GM18520 (cell line): ENCODE data around the gene ZBTB44.
"Not testable (repeated sequence)": the region's sequence is repeated elsewhere in the genome, so short reads cannot be mapped to it uniquely, and the experiment has no call there.

Experiments used
- ATAC-seq: cut with Tn5 transposase; IDR thresholded peaks from one replicate; pipeline ENCODE4 v1.9.1; 2021; ENCODE audit not compliant: unreplicated experiment

ZBTB44 gene

DNA sequence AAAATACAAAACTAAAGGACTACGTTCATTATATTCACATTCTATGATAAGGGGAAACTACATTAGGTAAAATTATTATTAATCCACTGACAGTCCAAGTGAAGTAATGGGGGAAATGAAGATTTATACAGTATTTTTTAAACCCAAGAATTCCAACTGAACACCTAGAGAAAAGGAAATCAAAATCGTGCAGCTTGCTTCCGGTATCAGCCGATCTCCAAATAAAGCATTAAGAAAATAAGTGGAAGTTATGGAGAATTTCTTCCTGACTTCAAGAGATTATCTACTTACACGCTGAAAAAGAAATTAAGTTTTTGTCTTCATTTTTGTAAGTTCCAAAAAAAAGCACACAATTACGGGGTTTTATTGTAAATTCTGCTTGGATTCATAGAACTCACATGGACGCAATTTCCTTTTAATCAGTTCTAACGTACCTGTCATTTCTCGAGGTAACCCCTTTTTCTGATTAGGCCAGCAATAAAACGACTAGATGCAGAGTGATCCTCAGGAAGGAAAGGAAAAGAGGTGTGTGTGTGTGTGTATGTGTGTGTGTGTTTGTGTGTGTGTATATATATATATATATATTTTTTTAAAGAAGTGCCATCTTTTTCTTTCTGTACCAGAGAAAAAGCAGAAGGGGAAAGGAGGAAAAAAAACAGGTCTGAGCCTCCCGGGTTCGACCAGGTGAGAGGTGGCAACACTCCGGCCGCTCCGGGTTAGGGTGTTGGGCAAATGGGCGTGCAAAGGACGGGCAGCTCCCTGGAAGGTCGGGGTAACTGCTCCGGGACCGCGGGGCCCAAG is 1.1 kb downstream of the ZBTB44 start:
- no peak for ATAC-seq

DNA sequence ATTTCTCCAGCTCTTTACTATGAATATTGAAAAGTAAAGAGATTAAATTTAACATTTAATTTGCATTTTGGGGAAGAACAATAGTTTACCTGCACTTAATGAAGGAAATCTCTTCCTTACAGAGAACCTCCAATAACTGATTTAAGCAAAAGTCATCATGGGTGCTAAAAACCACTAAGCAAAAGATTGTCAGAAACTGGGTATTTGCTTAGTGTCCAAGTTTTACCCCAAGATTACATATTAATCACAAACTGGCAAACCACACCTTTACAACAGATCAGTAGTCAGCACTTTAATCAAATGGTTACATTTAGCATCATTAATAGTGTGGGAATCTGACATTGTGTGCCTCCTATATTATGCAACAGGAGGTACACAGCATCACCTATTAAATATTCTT is 2.7 kb downstream of the ZBTB44 start:
- no peak for ATAC-seq

DNA sequence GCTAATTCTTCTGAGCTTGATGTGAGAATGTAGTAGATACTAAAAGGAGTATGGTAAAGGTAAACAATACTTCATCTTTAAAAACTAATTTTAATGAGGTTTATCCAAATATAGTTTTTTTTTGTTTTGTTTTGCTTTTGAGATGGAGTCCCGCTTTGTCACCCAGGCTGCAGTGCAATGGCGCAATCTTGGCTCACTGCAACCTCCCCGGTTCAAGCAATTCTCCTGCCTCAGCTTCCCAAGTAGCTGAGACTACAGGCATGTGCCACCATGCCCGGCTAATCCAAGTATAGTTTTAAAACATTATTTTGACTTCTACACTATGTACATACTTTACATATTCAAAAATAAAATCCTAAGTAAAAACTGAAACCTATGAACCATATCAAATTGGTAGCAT is 4.1 kb downstream of the ZBTB44 start:
- ATAC-seq: no peak

GRCh38 chr11:130308886-130309285 is 5.8 kb downstream of the ZBTB44 start:
- ATAC-seq: no peak

- no peak for ATAC-seq
These were observed 6.7 kb downstream of the ZBTB44 start for GRCh38 chr11:130308059-130308458.

GRCh38 chr11:130304651-130305050 is 10.1 kb downstream of the ZBTB44 start:
- ATAC-seq: no peak

- ATAC-seq: no peak
These were observed 13.7 kb downstream of the ZBTB44 start for GRCh38 chr11:130301002-130301401.

DNA sequence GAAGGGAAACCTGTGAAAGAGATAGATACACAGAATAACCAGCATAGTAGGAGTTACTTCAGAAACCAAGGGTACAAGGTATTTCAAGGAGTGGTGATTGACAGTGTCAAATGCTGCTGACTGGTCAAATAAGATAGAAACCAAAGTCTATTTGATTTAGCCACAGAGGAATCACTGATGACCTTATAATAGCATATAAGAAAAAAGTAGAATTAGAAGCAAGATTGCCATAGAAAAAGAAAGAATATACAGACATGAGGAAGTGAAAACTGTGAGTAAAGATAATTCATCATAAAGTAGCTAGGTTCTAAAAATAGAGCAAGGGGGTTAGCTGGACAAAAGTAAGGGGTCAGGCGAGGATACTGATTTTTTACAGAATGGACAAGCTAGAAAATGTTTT is 14.2 kb downstream of the ZBTB44 start:
- ATAC-seq: no peak

DNA sequence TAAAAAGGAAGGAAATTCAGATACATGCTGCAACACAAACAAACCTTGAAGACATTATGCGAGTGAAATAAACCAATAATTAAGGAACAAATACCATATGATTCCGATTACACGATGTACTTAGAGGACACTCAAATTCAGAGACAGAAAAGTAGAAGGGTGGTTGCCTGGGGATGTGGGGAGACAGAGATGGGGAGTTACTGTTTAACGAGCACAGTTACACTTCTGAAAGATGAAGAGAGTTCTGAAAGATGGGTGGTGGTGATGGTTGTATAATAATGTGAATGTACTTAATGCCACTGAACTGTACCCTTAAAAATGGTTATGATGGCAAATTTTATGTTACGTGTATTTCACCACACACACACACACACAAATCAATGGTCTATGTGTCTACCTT is 14.7 kb downstream of the ZBTB44 start:
- no peak for ATAC-seq

DNA sequence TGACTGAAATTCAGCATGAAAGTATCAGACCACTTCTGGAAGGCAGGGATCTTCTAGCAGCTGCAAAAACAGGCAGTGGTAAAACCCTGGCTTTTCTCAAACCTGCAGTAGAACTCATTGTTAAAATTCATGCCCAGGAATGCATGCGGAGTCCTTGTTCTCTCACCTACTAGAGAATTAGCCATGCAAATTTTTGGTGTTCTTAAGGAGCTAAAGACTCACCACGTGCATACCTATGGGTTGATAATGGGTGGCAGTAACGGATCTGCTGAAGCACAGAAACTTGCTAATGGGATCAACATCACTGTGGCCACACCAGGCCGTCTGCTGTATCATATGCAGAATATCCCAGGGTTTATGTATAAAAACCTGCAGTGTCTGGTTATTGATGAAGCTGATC is 19.1 kb downstream of the ZBTB44 start:
- no peak for ATAC-seq

DNA sequence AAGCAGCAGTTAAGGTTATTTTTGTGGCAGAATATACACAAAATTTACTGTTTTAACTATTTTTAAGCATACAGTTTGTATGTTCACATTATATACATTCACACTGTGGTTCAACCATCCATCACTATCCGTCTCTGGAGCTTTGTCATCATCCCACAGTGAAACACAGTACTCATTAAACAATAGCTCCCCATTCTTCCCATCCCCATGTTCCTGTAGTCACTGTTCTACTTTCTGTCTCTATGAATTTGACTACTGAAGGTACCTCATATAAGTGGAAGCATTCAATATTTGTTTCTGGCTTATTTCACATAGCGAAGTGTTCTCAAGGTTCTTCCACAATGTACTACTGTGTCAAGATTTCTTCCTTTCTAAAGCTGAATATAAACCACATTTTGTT is 32.6 kb downstream of the ZBTB44 start:
- no peak for ATAC-seq

DNA sequence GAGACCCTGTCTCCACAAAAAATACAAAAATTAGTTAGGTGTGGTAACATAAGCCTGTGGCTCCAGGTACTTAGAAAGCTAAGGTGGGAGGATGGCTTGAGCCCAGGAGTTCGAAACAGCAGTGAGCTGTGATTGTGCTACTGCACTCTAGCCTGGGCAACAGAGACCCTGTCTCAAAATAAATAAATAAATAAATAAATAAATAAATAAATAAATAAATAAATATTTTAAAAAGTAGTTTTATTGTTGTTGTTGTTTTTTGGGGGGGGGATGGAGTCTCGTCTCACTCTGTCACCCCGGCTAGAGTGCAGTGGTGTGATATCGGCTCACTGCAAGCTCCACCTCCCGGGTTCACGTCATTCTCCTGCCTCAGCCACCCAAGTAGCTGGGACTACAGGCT is 33.4 kb downstream of the ZBTB44 start:
- ATAC-seq: not testable (repeated sequence)

DNA sequence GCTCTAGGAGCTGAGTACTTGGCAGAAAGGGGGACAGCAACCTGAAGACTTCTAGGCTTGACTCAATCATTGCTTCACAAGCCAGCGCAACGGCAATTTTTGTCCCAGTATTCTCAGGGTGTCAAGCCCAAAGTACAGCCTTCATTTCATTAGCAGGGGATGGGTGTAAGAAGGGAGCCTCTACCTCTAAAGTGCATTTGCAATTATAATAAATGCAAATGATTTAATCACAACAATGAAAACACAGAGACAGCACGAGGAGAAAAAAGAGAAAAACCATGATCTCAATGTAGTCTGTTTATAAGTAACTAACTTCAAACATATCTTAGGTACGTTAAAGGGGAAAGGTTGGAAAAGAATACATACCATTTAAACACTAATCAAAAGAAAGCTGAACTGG is 34.7 kb downstream of the ZBTB44 start:
- no peak for ATAC-seq

GRCh38 chr11:130278745-130279144 is 36.0 kb downstream of the ZBTB44 start:
- no peak for ATAC-seq

GRCh38 chr11:130278151-130278550 is 36.6 kb downstream of the ZBTB44 start:
- ATAC-seq: no peak

DNA sequence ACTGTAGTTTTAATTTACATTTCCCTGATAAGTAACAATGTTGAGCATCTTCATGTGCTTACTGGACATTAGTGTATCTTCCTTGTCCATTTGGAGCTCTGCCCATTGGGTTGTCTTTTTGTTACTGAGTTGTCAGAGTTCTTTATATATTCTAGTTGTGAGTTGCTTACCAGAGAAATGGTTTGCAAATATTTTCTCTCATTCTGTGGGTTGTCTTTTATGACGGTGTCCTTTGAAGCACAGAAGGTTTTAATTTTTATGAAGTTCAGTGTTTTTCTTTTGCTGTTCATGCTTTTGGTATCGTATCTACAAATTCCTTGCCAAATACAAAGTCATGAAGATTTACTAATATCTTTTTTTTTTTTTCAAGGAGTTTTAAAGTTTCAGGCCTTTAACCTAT is 42.4 kb downstream of the ZBTB44 start:
- ATAC-seq: no peak

DNA sequence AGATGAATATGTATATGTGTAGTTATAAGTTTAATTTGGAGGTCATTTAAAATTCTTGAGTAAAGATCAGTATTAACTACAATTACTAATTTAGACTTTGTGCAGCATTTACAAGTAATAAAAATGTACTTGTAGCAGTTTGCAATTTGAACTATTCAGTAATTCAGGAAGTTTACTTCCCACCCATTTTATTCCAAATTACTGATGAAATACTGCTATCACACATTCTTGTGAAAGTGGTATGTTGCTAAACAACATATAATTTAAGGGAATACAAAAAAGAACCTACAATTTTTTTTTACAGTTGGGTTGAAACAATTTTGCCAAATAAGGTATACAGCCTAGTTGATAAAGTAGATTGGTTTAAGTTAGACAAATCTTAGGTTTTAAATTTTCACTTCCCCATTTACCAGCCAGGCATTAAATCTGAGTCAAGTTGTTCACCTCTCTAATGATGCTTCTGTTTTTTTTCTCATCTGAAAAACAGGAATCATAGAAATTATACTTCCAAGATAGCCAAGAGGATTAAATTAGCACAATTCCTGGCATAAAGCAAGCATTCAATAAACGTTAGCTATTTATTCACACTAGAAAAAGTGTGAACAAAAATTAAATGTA is 45.3 kb downstream of the ZBTB44 start:
- ATAC-seq: no peak

DNA sequence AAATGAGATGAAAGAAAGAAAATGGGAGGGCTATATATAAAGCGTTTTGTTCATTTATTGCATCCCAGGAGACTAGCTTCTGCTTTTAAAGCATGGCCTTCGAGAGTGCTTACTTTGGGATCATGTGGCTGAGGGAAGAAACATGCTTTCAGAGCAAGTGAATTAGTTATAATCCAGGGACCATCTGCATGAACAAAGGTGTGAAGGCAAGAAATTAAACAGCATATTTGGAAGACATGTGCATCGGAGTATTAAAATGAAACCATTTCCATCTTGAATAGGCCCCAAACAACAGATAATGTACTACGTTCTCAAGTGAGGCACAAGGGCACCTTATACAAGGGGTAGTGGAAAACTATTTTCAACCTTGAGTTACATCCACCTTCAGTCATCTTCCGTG is 51.4 kb downstream of the ZBTB44 start:
- ATAC-seq: no peak

DNA sequence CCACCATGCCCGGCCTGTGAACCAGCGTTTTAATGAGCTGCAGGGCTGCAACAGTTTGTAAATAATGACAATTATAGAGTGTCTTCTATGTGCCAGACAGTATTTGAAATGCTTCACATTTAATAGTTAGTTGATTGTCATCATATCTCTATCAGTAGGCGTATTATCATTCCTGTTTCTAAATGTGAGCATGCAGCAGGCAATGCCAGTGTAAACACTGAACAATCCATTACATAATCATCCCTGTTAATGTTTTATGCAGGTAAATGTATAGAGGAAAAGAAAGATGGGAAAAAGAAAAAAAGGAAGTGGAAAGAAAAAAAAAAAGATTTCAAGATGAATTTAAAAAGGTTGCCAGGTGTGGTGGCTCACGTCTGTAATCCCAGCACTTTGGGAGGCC is 52.3 kb downstream of the ZBTB44 start:
- no peak for ATAC-seq

GRCh38 chr11:130261571-130261970 is 53.1 kb downstream of the ZBTB44 start:
- no peak for ATAC-seq

GRCh38 chr11:130260742-130261141 is 54.0 kb downstream of the ZBTB44 start:
- ATAC-seq: no peak

- no peak for ATAC-seq
These were observed 54.6 kb downstream of the ZBTB44 start for GRCh38 chr11:130260080-130260627.
